Measurements from ENCODE around the gene TRIM37.
A peak's percentile ranks its signal among the peaks of the same experiment; 100 is the strongest.

TRIM37 gene

GRCh38 chr17:59110973-59111372, 4.3 kb upstream of the TRIM37 start:
- no peak for DNase-seq (ENCODE audit: low read depth in 1 of 2, low spot score in 1 of 2)
- Histone ChIP-seq H3K27ac (replicated peaks) (no peak overlapping the region), H3K27me3 (ENCODE audit: insufficient read depth, poor library complexity, severe bottlenecking) (no peaks in the 10 kb centered on the region), H3K4me3 (replicated peaks; ENCODE audit: insufficient read depth, low read length) (no peak overlapping the region)
- no peak for TF ChIP-seq POLR2AphosphoS5 (IDR thresholded peaks at IDR 0.05; ENCODE audit: low read depth)
- no peak for TF ChIP-seq REST (IDR thresholded peaks at IDR 0.05; ENCODE audit: insufficient replicate concordance, low read depth)
- no peak for TF ChIP-seq GABPA (IDR thresholded peaks at IDR 0.05; ENCODE audit: low read depth)
- no peak for TF ChIP-seq SPI1 (IDR thresholded peaks at IDR 0.05; ENCODE audit: borderline replicate concordance, low read depth)
- TF ChIP-seq CTCF (IDR thresholded peaks at IDR 0.05; ENCODE audit: insufficient read depth, low read length), result no peak

- no peak overlapping the region for H3K27ac ChIP-seq (replicated peaks)
- no peak overlapping the region for H3K4me3 ChIP-seq (replicated peaks; ENCODE audit: insufficient read depth, low read length)
- no peak for DNase-seq (ENCODE audit: low read depth in 1 of 2, low spot score in 1 of 2)
- H3K27me3 ChIP-seq (ENCODE audit: insufficient read depth, poor library complexity, severe bottlenecking), result no peaks in the 10 kb centered on the region
- TF ChIP-seq POLR2AphosphoS5 (IDR thresholded peaks at IDR 0.05; ENCODE audit: low read depth), result no peak
- TF ChIP-seq SPI1 (IDR thresholded peaks at IDR 0.05; ENCODE audit: borderline replicate concordance, low read depth), result no peak
- TF ChIP-seq REST (IDR thresholded peaks at IDR 0.05; ENCODE audit: insufficient replicate concordance, low read depth), result no peak
- TF ChIP-seq GABPA (IDR thresholded peaks at IDR 0.05; ENCODE audit: low read depth), result no peak
- TF ChIP-seq CTCF (IDR thresholded peaks at IDR 0.05; ENCODE audit: insufficient read depth, low read length), result no peak
Observed at GRCh38 chr17:59108400-59109102, 1.9 kb upstream of the TRIM37 start.

GRCh38 chr17:59107306-59107670, 608 bp upstream of the TRIM37 start:
- Histone ChIP-seq H3K4me3 (replicated peaks; ENCODE audit: insufficient read depth, low read length) (peak overlapping the region; percentile 97), H3K27me3 (ENCODE audit: insufficient read depth, poor library complexity, severe bottlenecking) (no peaks in the 10 kb centered on the region), H3K27ac (replicated peaks) (peak overlapping the region; percentile 86)
- no peak for TF ChIP-seq REST (IDR thresholded peaks at IDR 0.05; ENCODE audit: insufficient replicate concordance, low read depth)
- no peak for TF ChIP-seq GABPA (IDR thresholded peaks at IDR 0.05; ENCODE audit: low read depth)
- no peak for TF ChIP-seq SPI1 (IDR thresholded peaks at IDR 0.05; ENCODE audit: borderline replicate concordance, low read depth)
- DNase-seq (ENCODE audit: low read depth in 1 of 2, low spot score in 1 of 2), result no peak

Measured in HL-60 (cell line).